ENCODE data around the gene MFAP3.

The MFAP3 gene

GRCh38 chr5:154087260-154087659, 48.5 kb downstream of the MFAP3 start:
- Histone ChIP-seq H3K36me3 (ENCODE audit: control insufficient read depth, insufficient read depth, low read length) (no peaks in the 10 kb centered on the region), H3K9me3 (ENCODE audit: control insufficient read depth, low read length) (no peaks in the 10 kb centered on the region), H3K27me3 (ENCODE audit: control insufficient read depth, insufficient read depth, low read length, poor library complexity, severe bottlenecking) (no peaks in the 10 kb centered on the region), H3K27ac (ENCODE audit: insufficient read depth, low read depth, low read length, poor library complexity, severe bottlenecking) (no peak overlapping the region), H3K4me3 (ENCODE audit: insufficient read depth, low read depth, low read length) (no peak overlapping the region), H3K4me1 (ENCODE audit: control insufficient read depth, insufficient read depth, low read length) (peaks cover 47% of the 10 kb centered on the region)
- WGBS, 2 experiments = 33 to 51% methylated on average over 1 to 2 of the region's 2 CpGs

GRCh38 chr5:154088801-154089200, 50.0 kb downstream of the MFAP3 start:
- Histone ChIP-seq H3K36me3 (ENCODE audit: control insufficient read depth, insufficient read depth, low read length) (no peaks in the 10 kb centered on the region), H3K4me3 (ENCODE audit: insufficient read depth, low read depth, low read length) (no peak overlapping the region), H3K27me3 (ENCODE audit: control insufficient read depth, insufficient read depth, low read length, poor library complexity, severe bottlenecking) (no peaks in the 10 kb centered on the region), H3K27ac (ENCODE audit: insufficient read depth, low read depth, low read length, poor library complexity, severe bottlenecking) (no peak overlapping the region), H3K4me1 (ENCODE audit: control insufficient read depth, insufficient read depth, low read length) (peaks cover 44% of the 10 kb centered on the region), H3K9me3 (ENCODE audit: control insufficient read depth, low read length) (no peaks in the 10 kb centered on the region)
- 95% methylated on average over 5 of the region's 5 CpGs for WGBS, 2 experiments

GRCh38 chr5:154090656-154091055, 51.9 kb downstream of the MFAP3 start:
- H3K4me3 ChIP-seq (ENCODE audit: insufficient read depth, low read depth, low read length) = no peak overlapping the region
- peaks cover 26% of the 10 kb centered on the region for H3K4me1 ChIP-seq (ENCODE audit: control insufficient read depth, insufficient read depth, low read length)
- H3K27ac ChIP-seq (ENCODE audit: insufficient read depth, low read depth, low read length, poor library complexity, severe bottlenecking) = no peak overlapping the region
- H3K9me3 ChIP-seq (ENCODE audit: control insufficient read depth, low read length) = no peaks in the 10 kb centered on the region
- no peaks in the 10 kb centered on the region for H3K36me3 ChIP-seq (ENCODE audit: control insufficient read depth, insufficient read depth, low read length)
- 95 to 97% methylated on average over 5 of the region's 6 CpGs for WGBS, 2 experiments
- no peaks in the 10 kb centered on the region for H3K27me3 ChIP-seq (ENCODE audit: control insufficient read depth, insufficient read depth, low read length, poor library complexity, severe bottlenecking)

GRCh38 chr5:154092356-154093141, 53.8 kb downstream of the MFAP3 start:
- Histone ChIP-seq H3K27ac (ENCODE audit: insufficient read depth, low read depth, low read length, poor library complexity, severe bottlenecking) (no peak overlapping the region), H3K4me1 (ENCODE audit: control insufficient read depth, insufficient read depth, low read length) (peaks cover 17% of the 10 kb centered on the region), H3K9me3 (ENCODE audit: control insufficient read depth, low read length) (no peaks in the 10 kb centered on the region), H3K27me3 (ENCODE audit: control insufficient read depth, insufficient read depth, low read length, poor library complexity, severe bottlenecking) (no peaks in the 10 kb centered on the region), H3K4me3 (ENCODE audit: insufficient read depth, low read depth, low read length) (no peak overlapping the region), H3K36me3 (ENCODE audit: control insufficient read depth, insufficient read depth, low read length) (no peaks in the 10 kb centered on the region)
- WGBS, 2 experiments = 85 to 87% methylated on average over 5 of the region's 5 CpGs

GRCh38 chr5:154093142-154093532, 54.4 kb downstream of the MFAP3 start:
- no peak overlapping the region for H3K4me3 ChIP-seq (ENCODE audit: insufficient read depth, low read depth, low read length)
- H3K36me3 ChIP-seq (ENCODE audit: control insufficient read depth, insufficient read depth, low read length) = no peaks in the 10 kb centered on the region
- no peak overlapping the region for H3K27ac ChIP-seq (ENCODE audit: insufficient read depth, low read depth, low read length, poor library complexity, severe bottlenecking)
- no peaks in the 10 kb centered on the region for H3K9me3 ChIP-seq (ENCODE audit: control insufficient read depth, low read length)
- WGBS, 2 experiments = 88 to 90% methylated on average over 2 of the region's 2 CpGs
- H3K27me3 ChIP-seq (ENCODE audit: control insufficient read depth, insufficient read depth, low read length, poor library complexity, severe bottlenecking) = no peaks in the 10 kb centered on the region
- H3K4me1 ChIP-seq (ENCODE audit: control insufficient read depth, insufficient read depth, low read length) = peaks cover 17% of the 10 kb centered on the region

GRCh38 chr5:154095904-154096303, 57.1 kb downstream of the MFAP3 start:
- Histone ChIP-seq H3K4me1 (ENCODE audit: control insufficient read depth, insufficient read depth, low read length) (peaks cover 17% of the 10 kb centered on the region), H3K4me3 (ENCODE audit: insufficient read depth, low read depth, low read length) (no peak overlapping the region), H3K36me3 (ENCODE audit: control insufficient read depth, insufficient read depth, low read length) (no peaks in the 10 kb centered on the region), H3K27me3 (ENCODE audit: control insufficient read depth, insufficient read depth, low read length, poor library complexity, severe bottlenecking) (no peaks in the 10 kb centered on the region), H3K27ac (ENCODE audit: insufficient read depth, low read depth, low read length, poor library complexity, severe bottlenecking) (no peak overlapping the region), H3K9me3 (ENCODE audit: control insufficient read depth, low read length) (no peaks in the 10 kb centered on the region)
- 61 to 70% methylated on average over 7 of the region's 7 CpGs for WGBS, 2 experiments

GRCh38 chr5:154097031-154097430, 58.3 kb downstream of the MFAP3 start:
- no peaks in the 10 kb centered on the region for H3K27me3 ChIP-seq (ENCODE audit: control insufficient read depth, insufficient read depth, low read length, poor library complexity, severe bottlenecking)
- WGBS, 2 experiments = 62 to 65% methylated on average over 2 of the region's 2 CpGs
- H3K4me1 ChIP-seq (ENCODE audit: control insufficient read depth, insufficient read depth, low read length) = peaks cover 10% of the 10 kb centered on the region
- no peaks in the 10 kb centered on the region for H3K36me3 ChIP-seq (ENCODE audit: control insufficient read depth, insufficient read depth, low read length)
- H3K27ac ChIP-seq (ENCODE audit: insufficient read depth, low read depth, low read length, poor library complexity, severe bottlenecking) = no peak overlapping the region
- no peak overlapping the region for H3K4me3 ChIP-seq (ENCODE audit: insufficient read depth, low read depth, low read length)
- no peaks in the 10 kb centered on the region for H3K9me3 ChIP-seq (ENCODE audit: control insufficient read depth, low read length)

- H3K27ac ChIP-seq (ENCODE audit: insufficient read depth, low read depth, low read length, poor library complexity, severe bottlenecking) = no peak overlapping the region
- 83 to 84% methylated on average over 2 of the region's 2 CpGs for WGBS, 2 experiments
- peaks cover 6% of the 10 kb centered on the region for H3K4me1 ChIP-seq (ENCODE audit: control insufficient read depth, insufficient read depth, low read length)
These were observed 59.7 kb downstream of the MFAP3 start for GRCh38 chr5:154098465-154098864.

GRCh38 chr5:154101184-154101583, 62.4 kb downstream of the MFAP3 start:
- Histone ChIP-seq H3K27me3 (ENCODE audit: control insufficient read depth, insufficient read depth, low read length, poor library complexity, severe bottlenecking) (no peaks in the 10 kb centered on the region), H3K9me3 (ENCODE audit: control insufficient read depth, low read length) (no peaks in the 10 kb centered on the region), H3K4me1 (ENCODE audit: control insufficient read depth, insufficient read depth, low read length) (peaks cover 2% of the 10 kb centered on the region), H3K4me3 (ENCODE audit: insufficient read depth, low read depth, low read length) (no peak overlapping the region), H3K36me3 (ENCODE audit: control insufficient read depth, insufficient read depth, low read length) (no peaks in the 10 kb centered on the region), H3K27ac (ENCODE audit: insufficient read depth, low read depth, low read length, poor library complexity, severe bottlenecking) (no peak overlapping the region)
- 77% methylated on average over 1 of the region's 1 CpG for WGBS, 2 experiments

More at GRCh38 chr5:154098465-154098864, 59.7 kb downstream of the MFAP3 start:
- H3K9me3 ChIP-seq (ENCODE audit: control insufficient read depth, low read length) = no peaks in the 10 kb centered on the region
- H3K4me3 ChIP-seq (ENCODE audit: insufficient read depth, low read depth, low read length) = no peak overlapping the region
- no peaks in the 10 kb centered on the region for H3K36me3 ChIP-seq (ENCODE audit: control insufficient read depth, insufficient read depth, low read length)
- no peaks in the 10 kb centered on the region for H3K27me3 ChIP-seq (ENCODE audit: control insufficient read depth, insufficient read depth, low read length, poor library complexity, severe bottlenecking)

- Histone ChIP-seq H3K36me3 (ENCODE audit: control insufficient read depth, insufficient read depth, low read length) (no peaks in the 10 kb centered on the region), H3K27ac (ENCODE audit: insufficient read depth, low read depth, low read length, poor library complexity, severe bottlenecking) (no peak overlapping the region)
- WGBS, 2 experiments = 81 to 88% methylated on average over 4 of the region's 4 CpGs
These were observed 64.5 kb downstream of the MFAP3 start for GRCh38 chr5:154103233-154103632.

More at GRCh38 chr5:154103233-154103632, 64.5 kb downstream of the MFAP3 start:
- Histone ChIP-seq H3K4me1 (ENCODE audit: control insufficient read depth, insufficient read depth, low read length) (peaks cover 11% of the 10 kb centered on the region), H3K27me3 (ENCODE audit: control insufficient read depth, insufficient read depth, low read length, poor library complexity, severe bottlenecking) (no peaks in the 10 kb centered on the region), H3K4me3 (ENCODE audit: insufficient read depth, low read depth, low read length) (no peak overlapping the region), H3K9me3 (ENCODE audit: control insufficient read depth, low read length) (no peaks in the 10 kb centered on the region)
